ENCODE data around the gene CLDN6.
A peak's percentile ranks its signal among the peaks of the same experiment; 100 is the strongest.

CLDN6 gene

DNA sequence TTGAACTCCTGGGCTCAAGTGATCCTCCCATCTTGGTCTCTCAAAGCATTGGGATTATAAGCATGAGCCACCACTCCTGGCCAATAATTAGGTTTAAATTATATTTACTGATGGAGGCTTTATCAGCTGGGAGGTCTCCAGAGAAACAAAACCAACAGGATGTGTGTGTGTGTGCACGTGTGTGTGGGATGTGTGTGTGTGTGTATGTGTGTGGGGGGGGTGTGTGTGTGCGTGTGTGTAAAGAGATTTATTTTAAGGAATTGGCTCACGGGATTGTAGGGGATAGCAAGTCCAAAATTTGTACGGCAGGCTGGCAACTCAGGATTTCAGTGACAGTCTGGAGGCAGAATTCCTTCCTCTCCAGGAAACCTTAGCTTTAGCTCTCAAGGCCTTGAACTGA lies 33.0 kb upstream of the CLDN6 start:
- peak overlapping the region; percentile 7 for H3K27ac ChIP-seq (ENCODE audit: low read depth, low read length)
- H3K9me2 ChIP-seq (replicated peaks; ENCODE audit: control insufficient read depth, low read length) = no peaks in the 10 kb centered on the region
- H3K9me3 ChIP-seq (ENCODE audit: control insufficient read depth, insufficient read depth, low read length) = no peaks in the 10 kb centered on the region
- peak overlapping the region; percentile 23 for H3K4me3 ChIP-seq (ENCODE audit: low read length)
- H3F3A ChIP-seq (ENCODE audit: control insufficient read depth, insufficient read depth) = 0 out of 2 replicates have a peak, but pooled peaks cover 8% of the 10 kb centered on the region
- H3K27me3 ChIP-seq (ENCODE audit: control insufficient read depth, low read length) = peaks cover 16% of the 10 kb centered on the region
- peaks cover 44% of the 10 kb centered on the region for H3K4me1 ChIP-seq (ENCODE audit: control insufficient read depth, low read length)
- no peaks in the 10 kb centered on the region for H4K20me1 ChIP-seq (ENCODE audit: control insufficient read depth, insufficient read depth, low read depth, low read length)
- TF ChIP-seq, protein P1, sequence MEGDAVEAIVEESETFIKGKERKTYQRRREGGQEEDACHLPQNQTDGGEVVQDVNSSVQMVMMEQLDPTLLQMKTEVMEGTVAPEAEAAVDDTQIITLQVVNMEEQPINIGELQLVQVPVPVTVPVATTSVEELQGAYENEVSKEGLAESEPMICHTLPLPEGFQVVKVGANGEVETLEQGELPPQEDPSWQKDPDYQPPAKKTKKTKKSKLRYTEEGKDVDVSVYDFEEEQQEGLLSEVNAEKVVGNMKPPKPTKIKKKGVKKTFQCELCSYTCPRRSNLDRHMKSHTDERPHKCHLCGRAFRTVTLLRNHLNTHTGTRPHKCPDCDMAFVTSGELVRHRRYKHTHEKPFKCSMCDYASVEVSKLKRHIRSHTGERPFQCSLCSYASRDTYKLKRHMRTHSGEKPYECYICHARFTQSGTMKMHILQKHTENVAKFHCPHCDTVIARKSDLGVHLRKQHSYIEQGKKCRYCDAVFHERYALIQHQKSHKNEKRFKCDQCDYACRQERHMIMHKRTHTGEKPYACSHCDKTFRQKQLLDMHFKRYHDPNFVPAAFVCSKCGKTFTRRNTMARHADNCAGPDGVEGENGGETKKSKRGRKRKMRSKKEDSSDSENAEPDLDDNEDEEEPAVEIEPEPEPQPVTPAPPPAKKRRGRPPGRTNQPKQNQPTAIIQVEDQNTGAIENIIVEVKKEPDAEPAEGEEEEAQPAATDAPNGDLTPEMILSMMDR (IDR thresholded peaks at IDR 0.05; ENCODE audit: low read depth, low read length, poor library complexity, severe bottlenecking) = no peak
- no peak for TF ChIP-seq EZH2phosphoT487 (IDR thresholded peaks at IDR 0.05; ENCODE audit: borderline replicate concordance, low read length)
- H3K4me2 ChIP-seq (ENCODE audit: low read length) = peak overlapping the region; percentile 59
- no peaks in the 10 kb centered on the region for H3K36me3 ChIP-seq (ENCODE audit: control insufficient read depth, low read length)
- no peaks in the 10 kb centered on the region for H3K79me2 ChIP-seq (ENCODE audit: control insufficient read depth, low read length)

DNA sequence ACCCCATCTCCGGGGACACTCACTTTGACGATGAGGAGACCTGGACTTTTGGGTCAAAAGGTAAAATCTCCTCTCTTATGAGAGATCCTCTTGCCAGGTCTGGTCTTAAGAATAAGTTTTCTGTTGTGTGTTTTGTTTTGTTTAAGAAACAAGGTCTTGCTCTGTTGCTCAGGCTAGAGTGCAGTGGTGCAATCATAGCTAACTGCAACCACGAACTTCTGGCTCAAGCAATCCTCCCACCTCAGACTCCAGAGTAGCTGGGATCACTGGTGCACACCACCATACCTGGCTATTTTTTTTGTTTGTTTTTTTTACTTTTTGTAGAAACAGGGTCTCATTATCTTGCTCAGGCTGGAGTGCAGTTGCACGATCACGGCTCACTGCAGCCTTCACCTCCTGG lies 32.5 kb upstream of the CLDN6 start:
- Histone ChIP-seq H3K27me3 (ENCODE audit: control insufficient read depth, low read length) (peaks cover 20% of the 10 kb centered on the region), H3K4me1 (ENCODE audit: control insufficient read depth, low read length) (peaks cover 43% of the 10 kb centered on the region)

DNA sequence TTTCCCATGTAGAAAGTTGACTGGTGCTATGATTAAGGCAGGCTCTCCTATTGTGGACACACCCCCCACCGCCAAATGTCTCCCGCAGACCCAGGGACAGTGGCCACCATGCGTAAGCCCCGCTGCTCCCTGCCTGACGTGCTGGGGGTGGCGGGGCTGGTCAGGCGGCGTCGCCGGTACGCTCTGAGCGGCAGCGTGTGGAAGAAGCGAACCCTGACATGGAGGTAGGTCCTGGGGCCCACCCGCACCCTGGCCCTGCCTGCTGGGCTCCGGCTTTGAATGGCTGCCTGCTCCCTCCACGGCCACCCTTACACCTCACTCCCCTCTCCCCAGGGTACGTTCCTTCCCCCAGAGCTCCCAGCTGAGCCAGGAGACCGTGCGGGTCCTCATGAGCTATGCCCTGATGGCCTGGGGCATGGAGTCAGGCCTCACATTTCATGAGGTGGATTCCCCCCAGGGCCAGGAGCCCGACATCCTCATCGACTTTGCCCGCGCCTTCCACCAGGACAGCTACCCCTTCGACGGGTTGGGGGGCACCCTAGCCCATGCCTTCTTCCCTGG lies 32.0 kb upstream of the CLDN6 start:
- H3K27me3 ChIP-seq (ENCODE audit: control insufficient read depth, low read length) = peaks cover 22% of the 10 kb centered on the region

More for the DNA sequence above, 32.5 kb upstream of the CLDN6 start:
- no peaks in the 10 kb centered on the region for H3K79me2 ChIP-seq (ENCODE audit: control insufficient read depth, low read length)
- peak overlapping the region; percentile 23 for H3K4me3 ChIP-seq (ENCODE audit: low read length)
- no peaks in the 10 kb centered on the region for H3K9me2 ChIP-seq (replicated peaks; ENCODE audit: control insufficient read depth, low read length)
- no peaks in the 10 kb centered on the region for H4K20me1 ChIP-seq (ENCODE audit: control insufficient read depth, insufficient read depth, low read depth, low read length)
- TF ChIP-seq EZH2phosphoT487 (IDR thresholded peaks at IDR 0.05; ENCODE audit: borderline replicate concordance, low read length) = no peak
- TF ChIP-seq, protein P1 (IDR thresholded peaks at IDR 0.05; ENCODE audit: low read depth, low read length, poor library complexity, severe bottlenecking) = no peak
- peak overlapping the region; percentile 59 for H3K4me2 ChIP-seq (ENCODE audit: low read length)
- H3K9me3 ChIP-seq (ENCODE audit: control insufficient read depth, insufficient read depth, low read length) = no peaks in the 10 kb centered on the region
- 0 out of 2 replicates have a peak, but pooled peaks cover 8% of the 10 kb centered on the region for H3F3A ChIP-seq (ENCODE audit: control insufficient read depth, insufficient read depth)
- H3K27ac ChIP-seq (ENCODE audit: low read depth, low read length) = peak overlapping the region; percentile 7
- no peaks in the 10 kb centered on the region for H3K36me3 ChIP-seq (ENCODE audit: control insufficient read depth, low read length)

More for the DNA sequence above, 32.0 kb upstream of the CLDN6 start:
- H3K9me2 ChIP-seq (replicated peaks; ENCODE audit: control insufficient read depth, low read length) = no peaks in the 10 kb centered on the region
- H3K9me3 ChIP-seq (ENCODE audit: control insufficient read depth, insufficient read depth, low read length) = no peaks in the 10 kb centered on the region
- TF ChIP-seq, protein P1 (IDR thresholded peaks at IDR 0.05; ENCODE audit: low read depth, low read length, poor library complexity, severe bottlenecking) = no peak
- TF ChIP-seq EZH2phosphoT487 (IDR thresholded peaks at IDR 0.05; ENCODE audit: borderline replicate concordance, low read length) = no peak
- H3F3A ChIP-seq (ENCODE audit: control insufficient read depth, insufficient read depth) = 0 out of 2 replicates have a peak, but pooled peaks cover 6% of the 10 kb centered on the region
- H3K4me2 ChIP-seq (ENCODE audit: low read length) = peak overlapping the region; percentile 59
- no peaks in the 10 kb centered on the region for H3K36me3 ChIP-seq (ENCODE audit: control insufficient read depth, low read length)
- peaks cover 42% of the 10 kb centered on the region for H3K4me1 ChIP-seq (ENCODE audit: control insufficient read depth, low read length)
- H4K20me1 ChIP-seq (ENCODE audit: control insufficient read depth, insufficient read depth, low read depth, low read length) = no peaks in the 10 kb centered on the region
- peak overlapping the region; percentile 7 for H3K27ac ChIP-seq (ENCODE audit: low read depth, low read length)
- H3K4me3 ChIP-seq (ENCODE audit: low read length) = peak overlapping the region; percentile 23
- H3K79me2 ChIP-seq (ENCODE audit: control insufficient read depth, low read length) = no peaks in the 10 kb centered on the region
